ENCODE measurements around the gene RPL41.

RPL41 gene

GRCh38 chr12:56157201-56158028, 41.0 kb downstream of the RPL41 start:
- DNase-seq, result peak; percentile 76

- peak; percentile 93 for DNase-seq
Observed at GRCh38 chr12:56158029-56158925, 41.8 kb downstream of the RPL41 start, which contains the start of gene MYL6. TSS of gene MYL6 (plus strand) at chr12:56158359. CDS start at chr12:56158402, 43 bp downstream.

GRCh38 chr12:56158926-56159461, 42.6 kb downstream of the RPL41 start:
- DNase-seq, result peak; percentile 16

- no peak for DNase-seq
Observed at GRCh38 chr12:56159482-56160192, 43.2 kb downstream of the RPL41 start.

- no peak for DNase-seq
Observed at GRCh38 chr12:56160193-56160763, 43.8 kb downstream of the RPL41 start.

GRCh38 chr12:56160894-56161689, 44.7 kb downstream of the RPL41 start:
- no peak for DNase-seq

- DNase-seq, result no peak
Observed at GRCh38 chr12:56161690-56162351, 45.4 kb downstream of the RPL41 start.

GRCh38 chr12:56162468-56163290, 46.2 kb downstream of the RPL41 start:
- no peak for DNase-seq

- no peak for DNase-seq
Observed at GRCh38 chr12:56163533-56164344, 47.3 kb downstream of the RPL41 start.

- DNase-seq, result no peak
Observed at GRCh38 chr12:56164345-56164729, 47.9 kb downstream of the RPL41 start.

GRCh38 chr12:56165369-56165768, 48.9 kb downstream of the RPL41 start:
- DNase-seq, result no peak

Measured in GDM1 (cell line).